HTR-8/SVneo (cell line): ENCODE results near the gene NEU3.
"Not testable (repeated sequence)": the region's sequence is repeated elsewhere in the genome, so short reads cannot be mapped to it uniquely, and the experiment has no call there.

Experiments used
- DNase-seq: peaks from one replicate; pipeline ENCODE4 v3.0.0; 2011; ENCODE audit warnings: low spot score, mixed read lengths; ENCODE audit not compliant: insufficient read length
- FAIRE-seq: peaks from 2 replicates; lab custom pipeline; 2011; peaks lifted over from hg19 to GRCh38; lab: Jason Lieb, UNC

The NEU3 gene

GRCh38 chr11:74981888-74982287, 6.8 kb upstream of the NEU3 start:
- no peak for FAIRE-seq

GRCh38 chr11:74984070-74984469, 4.7 kb upstream of the NEU3 start:
- DNase-seq (no peak), FAIRE-seq (no peak)

More at GRCh38 chr11:74981888-74982287, 6.8 kb upstream of the NEU3 start:
- DNase-seq: no peak

GRCh38 chr11:74984730-74985129, 4.0 kb upstream of the NEU3 start:
- DNase-seq: no peak
- no peak for FAIRE-seq

GRCh38 chr11:74989260-74989638, 516 bp downstream of the NEU3 start:
- no peak for FAIRE-seq

GRCh38 chr11:74990150-74990549, 1.4 kb downstream of the NEU3 start:
- DNase-seq, FAIRE-seq: not testable (repeated sequence)

More at GRCh38 chr11:74989260-74989638, 516 bp downstream of the NEU3 start:
- DNase-seq: no peak

- no peak for DNase-seq
- FAIRE-seq: no peak
Measured at GRCh38 chr11:74990941-74991340, 2.2 kb downstream of the NEU3 start.

GRCh38 chr11:74992852-74993251, 4.1 kb downstream of the NEU3 start:
- FAIRE-seq (no peak), DNase-seq (no peak)

GRCh38 chr11:75000975-75001354, 12.2 kb downstream of the NEU3 start:
- FAIRE-seq (no peak), DNase-seq (no peak)

GRCh38 chr11:75001686-75002085, 13.0 kb downstream of the NEU3 start:
- FAIRE-seq (no peak), DNase-seq (no peak)

- FAIRE-seq (no peak), DNase-seq (no peak)
Measured at GRCh38 chr11:75002516-75002915, 13.8 kb downstream of the NEU3 start.

GRCh38 chr11:75004215-75004614, 15.5 kb downstream of the NEU3 start:
- DNase-seq (no peak), FAIRE-seq (no peak)

GRCh38 chr11:75011357-75011756, 22.6 kb downstream of the NEU3 start:
- FAIRE-seq: no peak
- no peak for DNase-seq

GRCh38 chr11:75011872-75012271, 23.1 kb downstream of the NEU3 start:
- FAIRE-seq: no peak
- DNase-seq: no peak

- FAIRE-seq: no peak
Measured at GRCh38 chr11:75013051-75013450, 24.3 kb downstream of the NEU3 start.

GRCh38 chr11:75014129-75014528, 25.4 kb downstream of the NEU3 start:
- FAIRE-seq: peak; percentile 55
- no peak for DNase-seq

More at GRCh38 chr11:75013051-75013450, 24.3 kb downstream of the NEU3 start:
- no peak for DNase-seq

GRCh38 chr11:75019200-75019599, 30.5 kb downstream of the NEU3 start:
- DNase-seq, FAIRE-seq: not testable (repeated sequence)

GRCh38 chr11:75020328-75020727, 31.6 kb downstream of the NEU3 start:
- FAIRE-seq, DNase-seq: not testable (repeated sequence)

- no peak for DNase-seq
- no peak for FAIRE-seq
Measured at GRCh38 chr11:75022296-75022695, 33.6 kb downstream of the NEU3 start.

GRCh38 chr11:75022759-75023396, 34.1 kb downstream of the NEU3 start:
- DNase-seq: peak; percentile 88
- FAIRE-seq: peak; percentile 51

GRCh38 chr11:75023446-75024067, 34.8 kb downstream of the NEU3 start:
- DNase-seq: no peak
- no peak for FAIRE-seq

GRCh38 chr11:75024068-75024449, 35.3 kb downstream of the NEU3 start:
- no peak for FAIRE-seq

GRCh38 chr11:75024764-75025211, 36.1 kb downstream of the NEU3 start:
- FAIRE-seq (no peak), DNase-seq (no peak)

More at GRCh38 chr11:75024068-75024449, 35.3 kb downstream of the NEU3 start:
- DNase-seq: no peak
